HCT116 (cell line): ENCODE results near the gene QRICH1.

Experiments
- CEBPB ChIP-seq: IDR thresholded peaks from 2 replicates; pipeline ENCODE4 v1.6.1; 2012; ENCODE audit warnings: low read depth
- ELF1 ChIP-seq: IDR thresholded peaks from 2 replicates; pipeline ENCODE4 v1.6.1; 2012; ENCODE audit warnings: low read depth, borderline replicate concordance
- EZH2 ChIP-seq: fragments of 200-600 bp; sonication (generic); IDR thresholded peaks from 2 replicates; pipeline ENCODE4 v1.6.1; 2017; ENCODE audit warnings: antibody characterized with exemption, mixed run types
- POLR2A ChIP-seq: IDR thresholded peaks from 2 replicates; pipeline ENCODE4 v1.7.0; 2011; ENCODE audit warnings: borderline replicate concordance; ENCODE audit not compliant: insufficient read depth, insufficient read length; ENCODE audit errors: extremely low read depth
- POLR2AphosphoS5 ChIP-seq: IDR thresholded peaks from 2 replicates; pipeline ENCODE4 v1.6.1; 2011; ENCODE audit warnings: mild to moderate bottlenecking, low read depth, low read length, moderate library complexity
- REST ChIP-seq: IDR thresholded peaks from 2 replicates; pipeline ENCODE4 v1.6.1; 2012; ENCODE audit warnings: low read depth
- SP1 ChIP-seq: IDR thresholded peaks from 2 replicates; pipeline ENCODE4 v1.6.1; 2012; ENCODE audit warnings: low read depth
- TCF7L2 ChIP-seq: IDR thresholded peaks from 2 replicates; pipeline ENCODE4 v1.7.0; 2011; ENCODE audit warnings: borderline replicate concordance, inconsistent platforms; ENCODE audit not compliant: insufficient read depth, insufficient read length; ENCODE audit errors: extremely low read depth
- YY1 ChIP-seq: IDR thresholded peaks from 2 replicates; pipeline ENCODE4 v1.6.1; 2011; ENCODE audit warnings: low read length, low read depth, moderate library complexity, mild to moderate bottlenecking; ENCODE audit not compliant: insufficient replicate concordance; ENCODE audit errors: extremely low read depth
- ZBTB33 ChIP-seq: IDR thresholded peaks from 2 replicates; pipeline ENCODE4 v1.6.1; 2011; ENCODE audit warnings: mild to moderate bottlenecking, low read length, moderate library complexity; ENCODE audit not compliant: insufficient replicate concordance; ENCODE audit errors: extremely low read depth
- TF ChIP-seq, protein P1 (sequence below): IDR thresholded peaks from 2 replicates; pipeline ENCODE4 v1.6.1; 2012
- TF ChIP-seq, protein P2 (sequence below), 3 experiments: fragments of 200-600 bp in 1 of 3; sonication (generic) in 1 of 3; IDR thresholded peaks in 2 of 3; conservative IDR thresholded peaks in 1 of 3; 2 replicates each; pipeline ENCODE4 v1.5.1; 2012 to 2017; ENCODE audit warnings: low read depth in 2 of 3, low read length in 2 of 3, antibody characterized with exemption in 1 of 3, borderline replicate concordance in 1 of 3, control low read depth in 1 of 3, mild to moderate bottlenecking in 1 of 3, mixed read lengths in 1 of 3, mixed run types in 1 of 3, moderate library complexity in 1 of 3; ENCODE audit not compliant: insufficient read depth in 1 of 3

- TF ChIP-seq, protein P1, sequence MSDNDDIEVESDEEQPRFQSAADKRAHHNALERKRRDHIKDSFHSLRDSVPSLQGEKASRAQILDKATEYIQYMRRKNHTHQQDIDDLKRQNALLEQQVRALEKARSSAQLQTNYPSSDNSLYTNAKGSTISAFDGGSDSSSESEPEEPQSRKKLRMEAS: no peak; the same call in 1 of the 2 replicates
- peak; percentile 60 for TF ChIP-seq POLR2A
- no peak; the same call in 1 of the 2 replicates for TF ChIP-seq ELF1
- no peak for TF ChIP-seq EZH2
- TF ChIP-seq SP1: no peak; the same call in 1 of the 2 replicates
- peak; percentile 88 for TF ChIP-seq POLR2AphosphoS5
- TF ChIP-seq CEBPB: no peak
- TF ChIP-seq YY1: no peak
- TF ChIP-seq REST: no peak
- TF ChIP-seq ZBTB33: no peak
- peak; percentile 79 for TF ChIP-seq TCF7L2
- TF ChIP-seq, protein P2, sequence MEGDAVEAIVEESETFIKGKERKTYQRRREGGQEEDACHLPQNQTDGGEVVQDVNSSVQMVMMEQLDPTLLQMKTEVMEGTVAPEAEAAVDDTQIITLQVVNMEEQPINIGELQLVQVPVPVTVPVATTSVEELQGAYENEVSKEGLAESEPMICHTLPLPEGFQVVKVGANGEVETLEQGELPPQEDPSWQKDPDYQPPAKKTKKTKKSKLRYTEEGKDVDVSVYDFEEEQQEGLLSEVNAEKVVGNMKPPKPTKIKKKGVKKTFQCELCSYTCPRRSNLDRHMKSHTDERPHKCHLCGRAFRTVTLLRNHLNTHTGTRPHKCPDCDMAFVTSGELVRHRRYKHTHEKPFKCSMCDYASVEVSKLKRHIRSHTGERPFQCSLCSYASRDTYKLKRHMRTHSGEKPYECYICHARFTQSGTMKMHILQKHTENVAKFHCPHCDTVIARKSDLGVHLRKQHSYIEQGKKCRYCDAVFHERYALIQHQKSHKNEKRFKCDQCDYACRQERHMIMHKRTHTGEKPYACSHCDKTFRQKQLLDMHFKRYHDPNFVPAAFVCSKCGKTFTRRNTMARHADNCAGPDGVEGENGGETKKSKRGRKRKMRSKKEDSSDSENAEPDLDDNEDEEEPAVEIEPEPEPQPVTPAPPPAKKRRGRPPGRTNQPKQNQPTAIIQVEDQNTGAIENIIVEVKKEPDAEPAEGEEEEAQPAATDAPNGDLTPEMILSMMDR (IDR thresholded peaks at IDR 0.05 in 2 of 3, conservative IDR thresholded peaks at IDR 0.05 in 1 of 3; ENCODE audit: borderline replicate concordance in 1 of 3, insufficient read depth in 1 of 3, low read depth in 2 of 3, low read length in 2 of 3): no peak
Measured at GRCh38 chr3:49120438-49121131, 26.7 kb upstream of the QRICH1 start, which contains the start of gene USP19.
